ENCODE data around the gene KIAA1755.

Gene KIAA1755

DNA sequence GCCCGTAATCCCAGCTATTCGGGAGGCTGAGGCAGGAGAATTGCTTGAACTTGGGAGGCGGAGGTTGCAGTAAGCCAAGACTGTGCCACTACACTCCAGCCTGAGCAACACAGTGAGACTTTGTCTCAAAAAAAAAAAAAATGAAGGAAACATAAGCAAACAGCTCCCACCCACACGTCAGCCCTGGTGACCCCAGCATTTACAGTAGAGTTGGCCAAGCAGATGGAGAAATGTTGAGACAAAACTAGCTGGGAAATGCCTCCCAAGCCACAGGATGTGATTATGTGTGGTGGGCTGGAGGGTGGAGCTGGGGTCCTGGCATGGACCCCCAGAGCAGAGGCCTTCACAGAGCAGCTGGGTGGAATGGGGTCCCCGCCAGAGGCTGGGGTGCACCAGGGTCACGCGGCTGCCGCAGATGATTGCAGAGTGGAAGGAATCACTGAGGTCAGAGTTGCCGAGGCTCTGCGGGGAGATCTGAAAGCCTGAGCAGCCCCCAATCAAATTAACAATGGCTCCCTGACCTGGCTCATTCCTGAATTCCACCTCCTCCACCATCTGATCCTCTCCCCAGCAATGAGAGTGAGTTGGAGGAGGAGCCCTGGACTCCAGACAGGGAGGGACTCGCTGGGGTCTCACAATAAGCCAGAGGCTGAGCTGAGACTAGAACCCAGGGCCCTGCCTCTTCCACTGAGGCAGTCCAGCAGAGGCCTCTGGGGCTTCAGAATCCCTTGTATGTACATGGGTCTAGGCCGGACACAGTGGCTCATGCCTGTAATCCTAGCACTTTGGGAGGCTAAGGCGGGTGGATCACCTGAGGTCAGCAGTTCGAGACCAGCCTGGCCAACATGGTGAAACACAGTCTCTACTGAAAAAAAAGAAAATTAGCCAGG, 60.8 kb downstream of the KIAA1755 start:
- TF ChIP-seq, protein P1, sequence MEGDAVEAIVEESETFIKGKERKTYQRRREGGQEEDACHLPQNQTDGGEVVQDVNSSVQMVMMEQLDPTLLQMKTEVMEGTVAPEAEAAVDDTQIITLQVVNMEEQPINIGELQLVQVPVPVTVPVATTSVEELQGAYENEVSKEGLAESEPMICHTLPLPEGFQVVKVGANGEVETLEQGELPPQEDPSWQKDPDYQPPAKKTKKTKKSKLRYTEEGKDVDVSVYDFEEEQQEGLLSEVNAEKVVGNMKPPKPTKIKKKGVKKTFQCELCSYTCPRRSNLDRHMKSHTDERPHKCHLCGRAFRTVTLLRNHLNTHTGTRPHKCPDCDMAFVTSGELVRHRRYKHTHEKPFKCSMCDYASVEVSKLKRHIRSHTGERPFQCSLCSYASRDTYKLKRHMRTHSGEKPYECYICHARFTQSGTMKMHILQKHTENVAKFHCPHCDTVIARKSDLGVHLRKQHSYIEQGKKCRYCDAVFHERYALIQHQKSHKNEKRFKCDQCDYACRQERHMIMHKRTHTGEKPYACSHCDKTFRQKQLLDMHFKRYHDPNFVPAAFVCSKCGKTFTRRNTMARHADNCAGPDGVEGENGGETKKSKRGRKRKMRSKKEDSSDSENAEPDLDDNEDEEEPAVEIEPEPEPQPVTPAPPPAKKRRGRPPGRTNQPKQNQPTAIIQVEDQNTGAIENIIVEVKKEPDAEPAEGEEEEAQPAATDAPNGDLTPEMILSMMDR (IDR thresholded peaks at IDR 0.05; ENCODE audit: insufficient read depth, low read depth, low read length, missing control alignments): no peak
- DNase-seq (ENCODE audit: low read depth): no peak
- no peak overlapping the region for H3K4me3 ChIP-seq (ENCODE audit: low read depth, low read length)

DNA sequence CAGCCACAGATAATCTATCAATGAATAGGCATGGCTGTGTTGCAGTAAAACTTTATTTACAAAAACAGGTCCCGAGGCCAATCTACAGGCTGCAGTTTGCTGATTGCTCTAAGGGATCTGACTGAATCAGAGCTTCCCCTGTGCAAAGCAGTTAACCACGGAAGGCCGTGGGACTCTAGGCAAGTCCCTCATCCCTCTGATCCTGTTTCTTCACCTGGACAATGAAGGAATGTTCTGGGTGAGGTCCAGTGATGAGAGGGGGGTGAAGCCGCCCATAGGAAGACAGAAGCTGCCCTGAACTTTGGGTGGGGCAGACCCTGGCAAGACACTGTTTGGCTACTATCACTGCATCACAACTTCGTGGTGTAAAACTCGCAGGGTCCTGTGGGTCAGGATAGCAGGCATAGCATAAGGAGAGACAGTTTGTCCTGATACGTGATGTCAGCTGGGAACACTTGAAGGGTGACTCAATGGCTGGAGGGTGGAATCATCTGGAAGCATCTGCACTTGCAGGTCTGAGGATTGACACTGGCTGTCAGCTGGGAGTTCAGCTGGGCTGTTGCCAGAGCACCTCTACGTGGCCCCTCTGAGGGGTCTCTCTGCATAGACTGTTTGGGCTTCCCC, 62.2 kb downstream of the KIAA1755 start:
- TF ChIP-seq, protein P1 (IDR thresholded peaks at IDR 0.05; ENCODE audit: insufficient read depth, low read depth, low read length, missing control alignments): no peak

DNA sequence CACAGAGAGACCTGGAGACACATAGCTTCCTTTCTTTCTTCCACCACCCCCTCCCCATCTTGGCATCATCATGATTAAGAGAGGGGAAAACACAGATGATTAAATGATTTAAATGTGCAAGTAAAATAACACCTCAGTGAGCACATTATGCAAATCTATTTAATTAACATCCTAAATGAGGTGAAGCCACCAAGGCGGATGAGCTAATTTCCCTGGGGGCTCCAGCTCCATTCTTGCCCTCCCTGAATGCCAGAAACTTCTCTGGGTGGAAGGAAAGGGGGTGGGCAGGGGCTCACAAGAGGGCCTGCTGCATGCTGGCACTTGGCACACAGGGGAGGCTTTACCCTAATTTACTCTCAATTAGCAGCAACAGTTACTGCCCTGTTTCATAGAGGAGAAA, 62.9 kb downstream of the KIAA1755 start:
- TF ChIP-seq, protein P1 (IDR thresholded peaks at IDR 0.05; ENCODE audit: insufficient read depth, low read depth, low read length, missing control alignments): no peak
- no peak for DNase-seq (ENCODE audit: low read depth)
- H3K4me3 ChIP-seq (ENCODE audit: low read depth, low read length): no peak overlapping the region

More for the DNA sequence above, 62.2 kb downstream of the KIAA1755 start:
- no peak overlapping the region for H3K4me3 ChIP-seq (ENCODE audit: low read depth, low read length)
- no peak for DNase-seq (ENCODE audit: low read depth)

DNA sequence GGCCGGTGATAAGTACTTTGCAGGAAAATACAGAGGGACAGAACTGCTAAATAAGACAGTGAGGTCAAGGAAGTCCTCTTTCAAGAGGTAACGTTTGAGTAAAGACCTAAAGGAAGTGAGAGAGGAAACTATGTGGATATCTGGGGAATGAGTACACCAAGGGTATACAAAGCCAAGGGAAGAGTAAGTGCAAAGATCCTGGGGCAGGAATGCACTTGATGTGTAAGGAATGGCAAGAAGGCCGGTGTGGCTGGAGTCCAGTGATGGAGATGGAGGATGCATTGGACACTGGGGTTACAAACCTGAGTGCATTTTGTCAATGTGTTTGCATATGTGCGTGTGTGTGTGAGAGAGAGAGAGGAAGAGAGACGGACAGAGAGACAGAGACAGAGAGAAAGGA, 63.3 kb downstream of the KIAA1755 start:
- H3K4me3 ChIP-seq (ENCODE audit: low read depth, low read length): no peak overlapping the region
- TF ChIP-seq, protein P1 (IDR thresholded peaks at IDR 0.05; ENCODE audit: insufficient read depth, low read depth, low read length, missing control alignments): no peak
- no peak for DNase-seq (ENCODE audit: low read depth)

DNA sequence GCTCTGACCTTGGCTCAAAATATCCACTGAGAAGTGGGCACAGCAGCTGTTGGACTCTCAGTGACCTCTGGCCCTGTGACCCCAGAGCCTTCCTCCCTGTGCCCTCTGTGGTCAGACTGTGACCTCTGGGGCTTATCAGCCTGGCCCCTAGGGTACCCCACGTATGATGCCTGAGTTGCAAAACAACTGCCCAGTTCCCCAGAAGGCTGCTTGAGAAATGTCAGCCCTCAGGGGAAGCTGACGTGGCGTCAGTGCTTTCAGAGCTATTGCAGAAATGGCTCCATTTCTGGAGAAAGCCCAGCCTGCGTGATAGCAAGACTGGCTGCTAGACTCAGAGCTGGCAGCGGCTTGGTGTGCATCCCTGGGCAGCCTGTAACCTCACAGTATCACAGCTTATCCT, 63.9 kb downstream of the KIAA1755 start:
- TF ChIP-seq, protein P1 (IDR thresholded peaks at IDR 0.05; ENCODE audit: insufficient read depth, low read depth, low read length, missing control alignments): no peak
- no peak overlapping the region for H3K4me3 ChIP-seq (ENCODE audit: low read depth, low read length)
- DNase-seq (ENCODE audit: low read depth): peak; percentile 17

DNA sequence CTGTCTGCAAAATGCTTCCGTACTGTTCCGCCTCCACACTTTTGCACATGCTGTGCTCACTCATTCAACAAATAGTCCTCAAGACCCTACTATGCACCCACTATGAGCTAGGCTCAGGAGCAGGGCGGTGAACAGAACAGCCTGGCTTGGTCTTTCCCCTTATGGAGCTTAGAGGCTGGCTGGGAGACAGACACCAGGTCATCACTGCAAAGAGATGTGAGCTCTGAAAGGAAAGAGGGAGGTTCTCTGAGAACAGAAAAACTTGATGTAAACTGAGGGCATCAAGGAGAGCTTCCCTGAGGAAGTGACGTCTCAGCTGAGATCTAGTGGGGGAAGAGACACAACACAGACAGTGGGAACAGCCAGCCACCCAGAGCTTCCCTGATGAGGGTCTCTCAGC, 64.5 kb downstream of the KIAA1755 start:
- no peak overlapping the region for H3K4me3 ChIP-seq (ENCODE audit: low read depth, low read length)
- TF ChIP-seq, protein P1 (IDR thresholded peaks at IDR 0.05; ENCODE audit: insufficient read depth, low read depth, low read length, missing control alignments): no peak
- no peak for DNase-seq (ENCODE audit: low read depth)
